PFSK-1 (cell line): Measurements from ENCODE around the gene SYNJ2.

Experiments used
- FOXP2 ChIP-seq: optimal IDR thresholded peaks from 2 replicates; pipeline ENCODE3; 2011; ENCODE audit warnings: borderline replicate concordance, control low read depth, inconsistent platforms; ENCODE audit not compliant: insufficient read depth; ENCODE audit errors: extremely low read length, extremely low read depth
- POLR2AphosphoS5 ChIP-seq: IDR thresholded peaks from 2 replicates; pipeline ENCODE4 v1.6.1; 2012; ENCODE audit warnings: low read depth, mild to moderate bottlenecking, control low read depth, low read length, moderate library complexity
- REST ChIP-seq, 2 experiments: IDR thresholded peaks; 2 replicates each; pipeline versions ENCODE4 v1.6.1 to v1.8.0; 2011 to 2012; ENCODE audit warnings: low read depth in 2 of 2, low read length in 2 of 2, control low read depth in 1 of 2, inconsistent platforms in 1 of 2, mild to moderate bottlenecking in 1 of 2, moderate library complexity in 1 of 2; ENCODE audit not compliant: insufficient read depth in 1 of 2
- SIN3A ChIP-seq: IDR thresholded peaks from 2 replicates; pipeline ENCODE4 v1.6.1; 2012; ENCODE audit warnings: mild to moderate bottlenecking, low read length, moderate library complexity, borderline replicate concordance; ENCODE audit not compliant: insufficient read depth
- TAF1 ChIP-seq: IDR thresholded peaks from 2 replicates; pipeline ENCODE4 v1.6.1; 2012; ENCODE audit warnings: low read length, control low read depth, borderline replicate concordance; ENCODE audit not compliant: insufficient read depth

Gene SYNJ2

DNA sequence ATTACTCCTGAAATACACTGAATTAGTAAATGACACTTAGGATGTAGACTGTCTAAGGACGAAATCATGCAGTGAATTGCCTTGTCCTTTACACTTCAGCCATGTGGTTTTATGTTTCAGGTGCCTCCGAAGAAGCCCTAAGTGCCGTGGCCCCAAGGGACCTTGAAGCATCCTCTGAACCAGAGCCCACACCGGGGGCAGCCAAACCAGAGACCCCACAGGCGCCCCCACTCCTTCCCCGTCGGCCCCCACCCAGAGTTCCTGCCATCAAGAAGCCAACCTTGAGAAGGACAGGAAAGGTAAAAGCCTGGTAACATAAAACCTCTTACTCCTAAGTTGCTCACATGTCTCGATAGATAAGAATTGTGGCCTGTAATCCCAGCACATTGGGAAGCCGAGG lies 111.1 kb downstream of the SYNJ2 start:
- no peak for TF ChIP-seq REST (IDR thresholded peaks at IDR 0.05; ENCODE audit: insufficient read depth in 1 of 2, low read depth in 2 of 2, low read length in 2 of 2)
- TF ChIP-seq SIN3A = no peak
- TF ChIP-seq TAF1 = no peak
- TF ChIP-seq FOXP2 = no peak
- TF ChIP-seq POLR2AphosphoS5 = no peak

DNA sequence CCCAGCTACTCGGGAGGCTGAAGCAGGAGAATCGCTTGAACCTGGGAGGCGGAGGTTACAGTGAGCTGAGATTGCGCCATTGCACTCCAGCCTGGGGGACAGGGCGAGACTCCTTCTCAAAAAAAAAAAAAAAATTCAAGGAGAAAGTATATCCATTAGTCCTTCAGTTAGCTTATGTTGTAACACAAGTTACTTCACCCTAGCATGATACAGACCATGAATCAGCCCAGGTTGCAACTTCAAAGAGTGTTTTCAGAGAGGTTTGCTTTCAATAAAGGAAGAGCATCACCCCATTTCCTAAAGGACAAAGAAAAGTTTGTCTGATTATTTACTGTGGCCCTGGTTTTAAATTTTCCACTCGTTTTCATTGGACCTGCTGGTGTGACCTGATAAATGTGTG lies 113.4 kb downstream of the SYNJ2 start:
- no peak for TF ChIP-seq REST (IDR thresholded peaks at IDR 0.05; ENCODE audit: insufficient read depth in 1 of 2, low read depth in 2 of 2, low read length in 2 of 2)
- no peak for TF ChIP-seq TAF1
- no peak for TF ChIP-seq SIN3A
- TF ChIP-seq FOXP2 = no peak
- TF ChIP-seq POLR2AphosphoS5 = no peak

DNA sequence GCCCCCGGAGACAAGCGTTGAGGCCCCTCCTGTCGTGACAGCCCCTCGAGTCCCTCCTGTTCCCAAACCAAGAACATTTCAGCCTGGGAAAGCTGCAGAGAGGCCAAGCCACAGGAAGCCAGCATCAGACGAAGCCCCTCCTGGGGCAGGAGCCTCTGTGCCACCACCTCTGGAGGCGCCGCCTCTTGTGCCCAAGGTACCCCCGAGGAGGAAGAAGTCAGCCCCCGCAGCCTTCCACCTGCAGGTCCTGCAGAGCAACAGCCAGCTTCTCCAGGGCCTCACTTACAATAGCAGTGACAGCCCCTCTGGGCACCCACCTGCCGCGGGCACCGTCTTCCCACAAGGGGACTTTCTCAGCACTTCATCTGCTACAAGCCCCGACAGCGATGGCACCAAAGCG lies 114.0 kb downstream of the SYNJ2 start:
- TF ChIP-seq REST (IDR thresholded peaks at IDR 0.05; ENCODE audit: insufficient read depth in 1 of 2, low read depth in 2 of 2, low read length in 2 of 2) (no peak), FOXP2 (no peak), TAF1 (no peak), SIN3A (no peak), POLR2AphosphoS5 (no peak)

GRCh38 chr6:158103228-158103627 lies 121.6 kb downstream of the SYNJ2 start:
- TF ChIP-seq SIN3A (no peak), REST (IDR thresholded peaks at IDR 0.05; ENCODE audit: insufficient read depth in 1 of 2, low read depth in 2 of 2, low read length in 2 of 2) (no peak), POLR2AphosphoS5 (no peak), FOXP2 (no peak), TAF1 (no peak)

DNA sequence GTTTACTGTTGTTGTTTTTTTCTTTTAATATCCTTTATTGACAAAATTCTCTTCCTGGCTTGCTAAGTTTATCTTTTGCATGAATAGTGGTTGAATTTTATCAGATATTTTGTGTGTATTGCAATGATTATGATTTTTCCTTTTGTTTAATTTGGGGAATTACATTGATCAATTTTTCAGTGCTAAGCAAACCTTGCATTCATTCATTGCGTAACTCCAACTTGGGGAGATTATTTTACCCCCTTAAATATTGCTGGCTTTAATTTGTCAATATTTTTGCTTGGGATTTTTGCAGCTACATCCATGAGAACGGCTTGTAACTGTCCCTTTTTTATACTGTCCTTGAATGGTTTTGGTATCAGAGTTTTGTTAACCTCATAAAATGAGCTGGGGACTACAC lies 123.0 kb downstream of the SYNJ2 start:
- no peak for TF ChIP-seq SIN3A
- no peak for TF ChIP-seq FOXP2
- no peak for TF ChIP-seq TAF1
- no peak for TF ChIP-seq REST (IDR thresholded peaks at IDR 0.05; ENCODE audit: insufficient read depth in 1 of 2, low read depth in 2 of 2, low read length in 2 of 2)
- no peak for TF ChIP-seq POLR2AphosphoS5
